H9 (cell line): Measurements from ENCODE around the gene DMKN. TPM values are rescaled to one million over a fixed set of nuclear protein-coding genes. Genes with fewer than 3 reads are reported as not detected.

Experiments
- DNase-seq: peaks from one replicate; pipeline ENCODE4 v3.0.0-alpha.2; 2017
- H2AFZ ChIP-seq: one replicate; pipeline ENCODE4 v1.6.1; 2013; ENCODE audit warnings: mild to moderate bottlenecking, low read length, control low read depth, moderate library complexity
- H2AK5ac ChIP-seq: 2 replicates; pipeline ENCODE4 v1.6.1; 2013; ENCODE audit warnings: low read length, control low read depth, mixed read lengths; ENCODE audit not compliant: insufficient read length
- H2BK120ac ChIP-seq: one replicate; pipeline ENCODE4 v1.6.1; 2013; ENCODE audit warnings: low read depth, mild to moderate bottlenecking, low read length, control low read depth, inconsistent platforms; ENCODE audit not compliant: poor library complexity, severe bottlenecking
- H2BK12ac ChIP-seq: 2 replicates; pipeline ENCODE4 v1.6.1; 2013; ENCODE audit warnings: low read length, control low read depth, mixed read lengths, low read depth; ENCODE audit not compliant: insufficient read length
- H2BK15ac ChIP-seq: 2 replicates; pipeline ENCODE4 v1.6.1; 2013; ENCODE audit warnings: low read depth, low read length, control low read depth
- H2BK20ac ChIP-seq: one replicate; pipeline ENCODE4 v1.6.1; 2013; ENCODE audit warnings: low read depth, mild to moderate bottlenecking, low read length, control low read depth, inconsistent platforms; ENCODE audit not compliant: poor library complexity, severe bottlenecking
- H2BK5ac ChIP-seq: 2 replicates; pipeline ENCODE4 v1.6.1; 2013; ENCODE audit warnings: low read length, control low read depth, mixed read lengths; ENCODE audit not compliant: insufficient read length
- H3K14ac ChIP-seq: 2 replicates; pipeline ENCODE4 v1.6.1; 2013; ENCODE audit warnings: low read length, control low read depth; ENCODE audit not compliant: insufficient read depth
- H3K18ac ChIP-seq: 2 replicates; pipeline ENCODE4 v1.6.1; 2013; ENCODE audit warnings: low read depth, mild to moderate bottlenecking, mixed read lengths, low read length, control low read depth; ENCODE audit not compliant: insufficient read length
- H3K23ac ChIP-seq: 2 replicates; pipeline ENCODE4 v1.6.1; 2013; ENCODE audit warnings: low read length, control low read depth, mixed read lengths, low read depth; ENCODE audit not compliant: insufficient read length
- H3K23me2 ChIP-seq: 2 replicates; pipeline ENCODE4 v1.6.1; 2013; ENCODE audit warnings: low read depth, mild to moderate bottlenecking, mixed read lengths, low read length, control low read depth; ENCODE audit not compliant: insufficient read length, poor library complexity, severe bottlenecking
- H3K27ac ChIP-seq: 2 replicates; pipeline ENCODE4 v1.5.1; 2013; ENCODE audit warnings: low read length, control low read depth, mixed read lengths, low read depth; ENCODE audit not compliant: insufficient read length
- H3K27me3 ChIP-seq: 2 replicates; pipeline ENCODE4 v1.6.1; 2013; ENCODE audit warnings: low read length, control low read depth, inconsistent platforms; ENCODE audit not compliant: insufficient read depth
- H3K4ac ChIP-seq: 2 replicates; pipeline ENCODE4 v1.6.1; 2013; ENCODE audit warnings: low read depth, mild to moderate bottlenecking, control low read depth, inconsistent platforms, low read length, moderate library complexity
- H3K4me1 ChIP-seq: 2 replicates; pipeline ENCODE4 v1.6.1; 2013; ENCODE audit warnings: low read length, control low read depth, inconsistent platforms; ENCODE audit not compliant: insufficient read depth
- H3K4me2 ChIP-seq: 2 replicates; pipeline ENCODE4 v1.6.1; 2013; ENCODE audit warnings: low read length, control low read depth, mixed read lengths; ENCODE audit not compliant: insufficient read length, insufficient read depth
- H3K56ac ChIP-seq: 2 replicates; pipeline ENCODE4 v1.6.1; 2013; ENCODE audit warnings: low read depth, mild to moderate bottlenecking, mixed read lengths, low read length, control low read depth; ENCODE audit not compliant: insufficient read length
- H3K79me1 ChIP-seq: 2 replicates; pipeline ENCODE4 v1.6.1; 2013; ENCODE audit warnings: low read depth, mild to moderate bottlenecking, moderate library complexity, low read length, control low read depth, inconsistent platforms; ENCODE audit not compliant: insufficient read depth, poor library complexity, severe bottlenecking
- H3K79me2 ChIP-seq: 2 replicates; pipeline ENCODE4 v1.6.1; 2013; ENCODE audit warnings: low read length, control low read depth, inconsistent platforms; ENCODE audit not compliant: insufficient read depth
- H3K9ac ChIP-seq: 2 replicates; pipeline ENCODE4 v1.6.1; 2013; ENCODE audit warnings: low read length, control low read depth, mixed read lengths; ENCODE audit not compliant: insufficient read length; ENCODE audit errors: extremely low read depth
- H3K9me3 ChIP-seq: one replicate; pipeline ENCODE4 v1.6.1; 2013; ENCODE audit warnings: low read depth, low read length, inconsistent platforms; ENCODE audit not compliant: control insufficient read depth
- H3T11ph ChIP-seq: one replicate; pipeline ENCODE4 v1.6.1; 2013; ENCODE audit warnings: mild to moderate bottlenecking, low read length, control low read depth, inconsistent platforms
- H4K20me1 ChIP-seq: one replicate; pipeline ENCODE4 v1.6.1; 2013; ENCODE audit not compliant: control insufficient read depth, insufficient read length, insufficient read depth
- H4K5ac ChIP-seq: 2 replicates; pipeline ENCODE4 v1.6.1; 2013; ENCODE audit warnings: low read depth, mild to moderate bottlenecking, mixed read lengths, low read length, control low read depth; ENCODE audit not compliant: insufficient read length
- H4K8ac ChIP-seq: replicated peaks from 2 replicates; pipeline ENCODE4 v1.6.1; 2013; ENCODE audit warnings: low read length, control low read depth, mixed read lengths, low read depth; ENCODE audit not compliant: insufficient read length
- H4K91ac ChIP-seq: 2 replicates; pipeline ENCODE4 v1.6.1; 2013; ENCODE audit warnings: low read depth, mild to moderate bottlenecking, moderate library complexity, mixed read lengths, low read length, control low read depth; ENCODE audit not compliant: insufficient read length
- H3K27ac Mint-ChIP-seq, 3 experiments: 2 replicates in 2 of 3; 3 replicates in 1 of 3; pipeline ENCODE4 v1.8.0; 2020 to 2021; ENCODE audit warnings: mixed read lengths in 3 of 3, mild to moderate bottlenecking in 1 of 3, moderate library complexity in 1 of 3
- H3K27me3 Mint-ChIP-seq: 2 replicates; pipeline ENCODE4 v1.8.0; 2021; ENCODE audit warnings: low read depth, mild to moderate bottlenecking, moderate library complexity, mixed read lengths
- H3K36me3 Mint-ChIP-seq, 3 experiments: 2 replicates in 2 of 3; 3 replicates in 1 of 3; pipeline ENCODE4 v1.8.0; 2020 to 2021; ENCODE audit warnings: low read depth in 3 of 3, mixed read lengths in 3 of 3; ENCODE audit not compliant: insufficient read depth in 1 of 3
- H3K4me1 Mint-ChIP-seq, 2 experiments: 2 replicates each; pipeline ENCODE4 v1.8.0; 2020; ENCODE audit warnings: mixed read lengths in 2 of 2
- H3K4me3 Mint-ChIP-seq, 2 experiments: 2 replicates in 1 of 2; 3 replicates in 1 of 2; pipeline ENCODE4 v1.8.0; 2020 to 2021; ENCODE audit warnings: mild to moderate bottlenecking in 2 of 2, mixed read lengths in 2 of 2, moderate library complexity in 1 of 2
- H3K9me3 Mint-ChIP-seq, 2 experiments: 2 replicates in 1 of 2; 3 replicates in 1 of 2; pipeline ENCODE4 v1.8.0; 2020; ENCODE audit warnings: mild to moderate bottlenecking in 2 of 2, mixed read lengths in 2 of 2, moderate library complexity in 1 of 2
- CTCF ChIP-seq: fragments of 200-600 bp; sonication (generic); conservative IDR thresholded peaks from 3 replicates; pipeline ENCODE4 v1.8.0; 2021; ENCODE audit warnings: antibody characterized with exemption, mild to moderate bottlenecking
- WGBS: extraction: QIAGEN DNeasy Blood & Tissue Kit; methylation state at CpG from one replicate; pipeline ENCODE4 v1.1.7; 2013; ENCODE audit warnings: missing lambda C conversion rate, low lambda C conversion rate, mixed read lengths; ENCODE audit not compliant: insufficient read length; ENCODE audit errors: extremely low coverage; 5-methylcytosine and 5-hydroxymethylcytosine counted together
- total RNA-seq: library from RNA; stranded (reverse); gene quantifications from 2 replicates; pipeline ENCODE4 v1.2.1, GENCODE V29; 2021

DMKN gene
- total RNA-seq, 1 experiment from 2014 or later = 278 TPM

GRCh38 chr19:35490364-35490763 is 23.1 kb downstream of the DMKN start, which contains the start of gene KRTDAP:
Gene KRTDAP, minus strand, starts transcription at chr19:35490464. Its CDS starts 22 bp downstream, at chr19:35490442.
- H3K14ac ChIP-seq = no peak within 1 kb of the TSS; the same call in 1 of the 2 replicates
- TF ChIP-seq CTCF = no peak
- no peak within 1 kb of the TSS for H4K91ac ChIP-seq
- no peak within 1 kb of the TSS for H2AK5ac ChIP-seq
- H4K5ac ChIP-seq = no peak within 1 kb of the TSS
- no peak within 1 kb of the TSS for H3K56ac ChIP-seq
- no peak within 1 kb of the TSS for H3K23ac ChIP-seq
- H2AFZ ChIP-seq = no peak within 1 kb of the TSS
- peaks cover 5% of the 10 kb centered on the region in 2 experiments for H3K4me1 Mint-ChIP-seq
- no peak within 1 kb of the TSS for H3K27ac Mint-ChIP-seq
- H3K36me3 Mint-ChIP-seq = no peaks in the 10 kb centered on the region
- no CpG with 5 or more reads among the region's 9 CpGs for WGBS
- no peak within 1 kb of the TSS for H4K8ac ChIP-seq
- H3K4me1 ChIP-seq = no peaks in the 10 kb centered on the region
- H2BK12ac ChIP-seq = no peak within 1 kb of the TSS
- H3K27me3 ChIP-seq = no peaks in the 10 kb centered on the region
- no peaks in the 10 kb centered on the region for H4K20me1 ChIP-seq
- H3K9ac ChIP-seq = no peak within 1 kb of the TSS
- DNase-seq = no peak
- H3K27me3 Mint-ChIP-seq = peaks cover 54% of the 10 kb centered on the region
- no peaks in the 10 kb centered on the region for H3K79me1 ChIP-seq
- H3K9me3 Mint-ChIP-seq = no peaks in the 10 kb centered on the region
- no peak within 1 kb of the TSS for H3K4me2 ChIP-seq
- no peak within 1 kb of the TSS for H3K18ac ChIP-seq
- no peaks in the 10 kb centered on the region for H3K9me3 ChIP-seq
- H3K4ac ChIP-seq = no peak within 1 kb of the TSS
- H2BK15ac ChIP-seq = no peak within 1 kb of the TSS
- no peak within 1 kb of the TSS for H3K4me3 Mint-ChIP-seq
- H2BK5ac ChIP-seq = no peak within 1 kb of the TSS
- H3K79me2 ChIP-seq = no peaks in the 10 kb centered on the region
- no peak within 1 kb of the TSS for H3K27ac ChIP-seq
- H2BK20ac ChIP-seq = no peak within 1 kb of the TSS
- no peaks in the 10 kb centered on the region for H3K23me2 ChIP-seq
- H3T11ph ChIP-seq = no peak within 1 kb of the TSS
- no peak within 1 kb of the TSS for H2BK120ac ChIP-seq
